Tibial nerve (tissue), 4 donors: ENCODE data around the gene MEIS2. TPM values are rescaled to one million over a fixed set of nuclear protein-coding genes. Genes with fewer than 3 reads are reported as not detected.

Experiments used
- DNase-seq, 2 donors: peaks; one replicate each; pipeline ENCODE4 v3.0.0-alpha.2; 2019; ENCODE audit warnings: low spot score in 2 of 2
- H3K27ac ChIP-seq, 4 donors: fragments of 200-600 bp; sonication (generic) in 3 of 4; one replicate each; pipeline ENCODE4 v1.5.1; 2017 to 2019; ENCODE audit warnings: mild to moderate bottlenecking in 1 of 4
- H3K27me3 ChIP-seq, 2 donors: fragments of 200-600 bp; sonication (generic) in 1 of 2; one replicate each; pipeline versions ENCODE4 v1.5.1 to v1.6.0; 2017 to 2019
- H3K36me3 ChIP-seq, 3 donors: fragments of 200-600 bp; sonication (generic); one replicate each; pipeline ENCODE4 v1.5.1; 2018 to 2019
- H3K4me1 ChIP-seq, 4 donors: fragments of 200-600 bp; sonication (generic) in 3 of 4; one replicate each; pipeline ENCODE4 v1.5.1; 2017 to 2019
- H3K4me3 ChIP-seq, 4 donors: fragments of 200-600 bp; sonication (generic) in 3 of 4; one replicate each; pipeline ENCODE4 v1.5.1; 2017 to 2019; ENCODE audit warnings: mild to moderate bottlenecking in 1 of 4, moderate library complexity in 1 of 4
- H3K9me3 ChIP-seq, 4 donors: fragments of 200-600 bp; sonication (generic) in 3 of 4; one replicate each; pipeline ENCODE4 v1.5.1; 2017 to 2019
- CTCF ChIP-seq, 5 experiments: fragments of 200-600 bp in 3 of 5; fragments of 450-650 bp in 2 of 5; sonication (generic) in 3 of 5; IDR thresholded peaks; one replicate each; pipeline ENCODE4 v1.5.1; 2016 to 2019; ENCODE audit warnings: antibody characterized with exemption in 5 of 5, mild to moderate bottlenecking in 3 of 5, moderate library complexity in 2 of 5
- EP300 ChIP-seq, 2 donors: sonication (generic); formaldehyde crosslinking; IDR thresholded peaks; one replicate each; pipeline ENCODE4 v1.6.1; 2017; ENCODE audit warnings: antibody characterized with exemption in 2 of 2, mild to moderate bottlenecking in 1 of 2
- POLR2A ChIP-seq, 2 donors: fragments of 450-650 bp; IDR thresholded peaks; one replicate each; pipeline ENCODE4 v1.6.1; 2017; ENCODE audit warnings: antibody characterized with exemption in 2 of 2, mild to moderate bottlenecking in 2 of 2, moderate library complexity in 2 of 2
- WGBS, 2 donors: methylation state at CpG; one replicate each; pipeline ENCODE4 v1.1.5; 2018; 5-methylcytosine and 5-hydroxymethylcytosine counted together
- total RNA-seq, 4 donors: library from RNA; depleted of rRNA; stranded (reverse); fragments of >200 nt; gene quantifications; one replicate each; pipeline ENCODE4 v1.1.0, GENCODE V29; 2016

MEIS2 gene
- total RNA-seq, 4 donors from 2014 or later, result 9.4 to 15.7 (median 14.3) TPM

GRCh38 chr15:36940219-36940618 is 160.1 kb downstream of the MEIS2 start:
- Histone ChIP-seq H3K9me3 (no peaks in the 10 kb centered on the region), H3K27me3 (no peaks in the 10 kb centered on the region), H3K4me3 (no peak overlapping the region), H3K36me3 (no peaks in the 10 kb centered on the region), H3K4me1 (no peaks in the 10 kb centered on the region), H3K27ac (no peak overlapping the region)
- no peak for DNase-seq
- TF ChIP-seq EP300 (IDR thresholded peaks at IDR 0.05) (no peak), CTCF (IDR thresholded peaks at IDR 0.05) (no peak), POLR2A (IDR thresholded peaks at IDR 0.05) (no peak)
- 84 to 90% methylated on average over 3 of the region's 3 CpGs for WGBS, 2 donors

GRCh38 chr15:36938764-36939163 is 161.6 kb downstream of the MEIS2 start:
- WGBS, 2 donors, result 79 to 83% methylated on average over 7 of the region's 7 CpGs
- no peaks in the 10 kb centered on the region for H3K9me3 ChIP-seq
- H3K4me3 ChIP-seq, result no peak overlapping the region
- no peaks in the 10 kb centered on the region for H3K4me1 ChIP-seq
- no peak overlapping the region for H3K27ac ChIP-seq
- H3K36me3 ChIP-seq, result no peaks in the 10 kb centered on the region
- TF ChIP-seq CTCF (IDR thresholded peaks at IDR 0.05) (no peak), POLR2A (IDR thresholded peaks at IDR 0.05) (no peak), EP300 (IDR thresholded peaks at IDR 0.05) (no peak)
- DNase-seq, result no peak
- H3K27me3 ChIP-seq, result no peaks in the 10 kb centered on the region

GRCh38 chr15:36938131-36938530 is 162.2 kb downstream of the MEIS2 start:
- no peak overlapping the region for H3K4me3 ChIP-seq
- no peaks in the 10 kb centered on the region for H3K4me1 ChIP-seq
- H3K36me3 ChIP-seq, result no peaks in the 10 kb centered on the region
- TF ChIP-seq POLR2A (IDR thresholded peaks at IDR 0.05), result no peak
- no peak for TF ChIP-seq CTCF (IDR thresholded peaks at IDR 0.05)
- no peak for TF ChIP-seq EP300 (IDR thresholded peaks at IDR 0.05)
- 73 to 74% methylated on average over 4 of the region's 4 CpGs for WGBS, 2 donors
- no peak overlapping the region for H3K27ac ChIP-seq
- no peaks in the 10 kb centered on the region for H3K27me3 ChIP-seq
- DNase-seq, result no peak
- H3K9me3 ChIP-seq, result no peaks in the 10 kb centered on the region

- no peaks in the 10 kb centered on the region for H3K9me3 ChIP-seq
- no peaks in the 10 kb centered on the region for H3K27me3 ChIP-seq
- no peaks in the 10 kb centered on the region for H3K4me1 ChIP-seq
- no peaks in the 10 kb centered on the region for H3K36me3 ChIP-seq
- no peak overlapping the region for H3K4me3 ChIP-seq
- H3K27ac ChIP-seq, result no peak overlapping the region
- no peak for TF ChIP-seq POLR2A (IDR thresholded peaks at IDR 0.05)
- TF ChIP-seq CTCF (IDR thresholded peaks at IDR 0.05), result no peak
- TF ChIP-seq EP300 (IDR thresholded peaks at IDR 0.05), result no peak
- DNase-seq, result no peak
Observed at GRCh38 chr15:36936613-36937012, 163.7 kb downstream of the MEIS2 start.

GRCh38 chr15:36933255-36933990 is 166.9 kb downstream of the MEIS2 start:
- no peak for TF ChIP-seq POLR2A (IDR thresholded peaks at IDR 0.05)
- TF ChIP-seq EP300 (IDR thresholded peaks at IDR 0.05), result no peak
- TF ChIP-seq CTCF (IDR thresholded peaks at IDR 0.05), result no peak
- Histone ChIP-seq H3K4me1 (no peaks in the 10 kb centered on the region), H3K4me3 (no peak overlapping the region), H3K9me3 (no peaks in the 10 kb centered on the region), H3K27ac (no peak overlapping the region), H3K36me3 (no peaks in the 10 kb centered on the region), H3K27me3 (no peaks in the 10 kb centered on the region)
- WGBS, 2 donors, result 90 to 93% methylated on average over 5 of the region's 5 CpGs
- DNase-seq, result no peak
